ENCODE results near the gene CD74.

The CD74 gene

DNA sequence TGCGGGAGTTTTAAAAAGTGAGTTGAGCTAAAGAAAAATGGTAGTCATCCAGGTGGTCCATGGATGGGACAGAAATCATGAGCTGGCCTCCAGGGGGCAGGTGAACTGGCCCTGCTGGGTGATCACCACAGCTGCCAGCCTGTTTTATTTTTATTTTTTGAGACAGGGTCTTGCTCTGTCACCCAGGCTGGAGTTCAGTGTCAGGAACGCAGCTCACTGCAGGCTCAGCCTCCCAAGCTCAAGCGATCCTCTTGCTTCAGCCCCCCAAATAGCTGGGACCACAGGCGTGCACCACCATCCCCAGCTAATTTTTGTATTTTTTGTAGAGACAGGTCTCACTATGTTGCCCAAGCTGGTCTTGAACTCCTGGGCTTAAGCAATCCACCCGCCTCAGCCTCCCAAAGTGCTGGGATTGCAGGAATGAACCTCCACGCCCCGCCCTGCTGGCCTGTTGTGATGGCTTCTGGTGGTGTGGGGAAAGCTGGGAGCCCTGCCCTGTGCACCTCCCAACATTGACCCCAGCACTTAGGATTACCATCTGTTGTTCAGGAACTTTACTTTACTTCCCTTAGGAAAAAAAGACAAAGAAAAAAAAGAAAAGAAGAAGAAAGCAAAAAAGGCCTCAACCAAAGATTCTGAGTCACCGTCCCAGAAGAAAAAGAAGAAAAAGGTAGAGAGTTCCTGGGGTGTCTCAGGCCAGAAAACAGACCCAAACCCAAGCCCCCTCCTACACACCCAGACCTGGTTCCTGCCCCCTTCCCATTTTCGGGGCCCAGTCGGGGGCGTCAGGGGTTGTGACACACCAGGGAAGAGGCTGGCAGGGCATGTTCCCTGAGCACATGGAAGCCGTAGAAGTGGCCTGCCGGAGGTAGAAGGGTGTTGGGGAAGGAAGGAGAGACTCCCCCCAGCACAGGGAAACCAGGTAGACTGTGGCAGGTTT, 14.7 kb downstream of the CD74 start:
- DNase-seq (ENCODE audit: low read depth, low spot score): no peak

DNA sequence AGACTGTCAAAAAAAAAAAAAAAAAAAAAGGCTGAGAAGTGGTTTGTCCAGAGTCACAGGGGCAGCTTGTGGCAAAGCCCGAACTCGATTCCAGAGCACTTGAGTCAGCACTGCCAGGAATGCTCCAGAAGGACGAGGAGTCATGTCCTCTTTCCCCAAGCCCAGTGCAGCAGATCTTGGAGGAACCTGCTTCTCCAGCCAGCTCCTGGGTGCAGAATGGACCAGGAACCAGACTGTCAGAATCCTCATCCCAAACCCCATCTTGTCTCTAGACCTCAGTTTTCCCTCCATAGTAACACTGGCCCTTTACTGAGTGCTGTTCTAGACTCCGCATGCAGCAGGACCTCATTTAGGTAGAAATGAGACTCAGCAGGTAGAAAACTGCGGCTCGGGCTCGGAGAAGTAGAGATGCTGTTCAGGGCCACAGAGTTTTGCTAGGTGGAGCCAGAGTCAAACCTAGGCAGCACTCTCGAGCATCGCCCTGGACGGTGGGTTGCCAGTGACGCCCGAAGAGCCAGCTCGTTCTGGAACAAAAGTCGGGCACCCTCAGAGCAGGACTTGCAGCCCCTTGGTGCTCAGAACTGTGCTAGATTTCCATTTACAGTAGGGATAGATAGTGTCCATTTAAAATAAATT, 15.4 kb downstream of the CD74 start:
- DNase-seq (ENCODE audit: low read depth, low spot score): no peak

- DNase-seq (ENCODE audit: low read depth, low spot score): no peak
Measured at GRCh38 chr5:150396267-150396666, 16.4 kb downstream of the CD74 start.

DNA sequence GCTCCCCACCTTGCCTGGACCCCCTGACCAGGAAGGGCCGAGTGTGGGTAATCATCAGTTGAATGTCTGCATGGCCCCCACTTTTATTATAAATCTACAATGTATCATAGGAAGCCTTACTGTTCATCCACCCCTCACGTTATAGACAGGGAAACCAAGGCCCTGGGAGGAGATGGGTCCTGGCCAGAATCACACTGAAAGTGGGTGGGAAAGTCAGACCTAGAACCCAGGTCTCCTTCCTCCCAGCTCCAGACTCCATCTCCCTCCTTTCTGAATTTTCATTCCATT, 17.1 kb downstream of the CD74 start:
- DNase-seq (ENCODE audit: low read depth, low spot score): no peak

GRCh38 chr5:150394912-150395687, 17.6 kb downstream of the CD74 start:
- DNase-seq (ENCODE audit: low read depth, low spot score): no peak

DNA sequence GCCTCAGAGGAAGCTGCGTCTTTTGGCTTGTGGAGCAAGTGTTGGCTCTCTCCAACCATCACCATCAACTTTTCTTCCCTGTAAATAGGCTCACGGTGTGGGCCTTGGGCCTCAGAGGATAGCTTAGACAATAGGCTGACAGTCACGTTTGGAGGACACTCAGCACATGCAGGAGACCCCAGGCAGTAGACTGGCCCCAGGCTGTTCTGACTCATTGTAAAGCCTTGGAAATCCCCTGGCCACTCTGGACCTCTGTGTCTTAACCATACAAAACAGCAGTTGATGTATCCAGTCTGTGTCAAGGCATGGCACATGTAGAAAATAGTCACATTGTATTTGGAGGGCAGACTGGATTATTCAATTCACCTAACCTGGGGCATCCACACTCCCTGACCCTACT, 18.6 kb downstream of the CD74 start:
- DNase-seq (ENCODE audit: low read depth, low spot score): no peak

DNA sequence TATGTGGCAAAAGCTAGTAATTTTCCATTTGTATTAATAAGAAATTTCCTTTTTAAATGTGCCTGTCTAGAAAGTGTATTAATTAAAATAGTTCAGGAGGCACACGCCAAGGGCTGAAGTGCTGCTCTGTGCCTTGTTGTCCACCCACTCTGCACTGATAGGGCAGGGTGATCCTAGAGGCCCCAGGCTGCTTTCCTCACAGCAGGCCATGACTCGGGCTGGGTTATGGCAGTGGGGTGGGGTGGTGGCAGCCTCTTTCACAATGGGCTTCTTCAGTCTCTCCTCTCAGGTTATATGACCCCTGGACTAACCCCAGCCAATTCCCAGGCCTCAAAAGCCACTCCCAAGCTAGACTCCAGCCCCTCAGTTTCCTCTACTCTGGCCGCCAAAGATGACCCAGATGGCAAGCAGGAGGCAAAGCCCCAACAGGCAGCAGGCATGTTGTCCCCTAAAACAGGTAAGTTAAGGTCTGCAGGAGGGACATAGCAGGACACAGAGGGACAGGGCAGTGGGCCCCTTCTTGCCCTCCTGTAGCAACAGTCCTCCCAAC, 19.5 kb downstream of the CD74 start:
- DNase-seq (ENCODE audit: low read depth, low spot score): no peak

GRCh38 chr5:150392680-150393079, 20.0 kb downstream of the CD74 start:
- no peak for DNase-seq (ENCODE audit: low read depth, low spot score)

GRCh38 chr5:150391986-150392385, 20.7 kb downstream of the CD74 start:
- no peak for DNase-seq (ENCODE audit: low read depth, low spot score)

GRCh38 chr5:150391064-150391834, 21.5 kb downstream of the CD74 start:
- DNase-seq (ENCODE audit: low read depth, low spot score): no peak

DNA sequence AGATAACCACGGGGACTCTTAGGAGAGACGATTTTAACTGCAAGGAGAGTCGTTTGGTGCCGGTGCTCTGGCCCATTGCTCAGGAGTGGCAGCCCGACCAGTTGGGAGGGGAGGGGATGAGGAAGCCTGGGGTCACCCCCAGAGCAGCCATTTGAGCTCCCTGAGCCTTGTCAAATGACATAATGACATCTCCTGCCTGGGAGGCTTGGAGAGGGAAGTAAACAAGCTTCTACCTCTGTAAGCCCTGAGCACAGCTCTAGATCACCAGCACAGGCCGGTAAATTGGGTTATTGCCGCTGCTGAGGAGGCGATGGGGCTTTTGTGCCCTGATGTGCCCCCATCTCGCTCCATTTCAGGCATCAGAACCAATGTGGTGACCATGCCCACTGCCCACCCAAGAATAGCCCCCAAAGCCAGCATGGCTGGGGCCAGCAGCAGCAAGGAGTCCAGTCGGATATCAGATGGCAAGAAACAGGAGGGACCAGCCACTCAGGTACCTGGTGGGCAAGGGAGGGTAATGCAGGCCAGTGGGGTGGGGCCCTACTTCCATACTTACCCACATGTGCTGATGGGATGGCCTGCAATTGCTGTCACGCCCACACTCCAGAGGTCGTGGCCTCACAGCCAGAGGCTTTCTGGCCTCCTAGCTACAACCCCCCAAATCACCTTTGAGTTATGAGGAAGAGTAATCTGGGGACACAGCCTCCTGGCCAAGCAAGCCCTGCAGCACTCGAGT, 23.0 kb downstream of the CD74 start:
- DNase-seq (ENCODE audit: low read depth, low spot score): no peak

DNA sequence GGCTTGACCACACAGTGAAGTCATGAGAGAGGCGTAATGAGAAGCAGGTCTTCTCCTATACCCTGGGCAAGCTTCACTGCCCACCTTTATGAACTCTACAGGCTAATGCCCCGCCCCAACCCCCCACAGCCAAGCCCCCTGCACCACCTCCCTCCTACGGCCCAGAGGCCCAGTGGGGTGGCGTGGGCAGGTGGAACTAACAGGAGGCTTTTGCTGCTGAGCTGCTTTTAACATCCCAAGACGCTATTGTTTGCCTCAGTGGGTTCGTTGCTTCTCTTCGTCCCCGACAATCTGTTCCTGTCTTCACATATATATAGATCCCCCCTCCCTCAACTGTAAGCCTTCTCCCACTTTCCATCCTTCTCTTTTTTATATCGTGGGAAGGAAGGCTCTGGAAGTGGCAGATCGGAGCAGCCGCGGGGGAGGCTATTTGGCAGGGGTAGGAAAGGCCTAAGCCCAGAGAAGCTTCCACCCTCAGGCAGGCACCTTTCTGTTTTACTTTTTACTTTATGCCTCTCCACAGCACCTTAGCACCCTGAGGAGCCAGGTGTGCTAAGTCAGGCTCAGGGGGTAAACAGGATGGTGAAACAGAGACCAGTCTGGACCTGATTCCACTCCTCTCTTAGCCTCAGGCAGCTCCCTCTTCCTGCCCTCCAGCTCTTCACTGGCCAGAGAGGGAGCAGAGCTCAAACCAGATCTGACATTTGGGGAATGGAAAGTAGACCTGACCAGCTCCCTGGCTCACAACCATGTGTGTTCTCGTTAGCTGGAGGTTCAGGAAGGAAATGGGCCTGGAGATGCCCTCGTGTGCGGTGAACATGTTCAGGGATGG, 26.5 kb downstream of the CD74 start:
- DNase-seq (ENCODE audit: low read depth, low spot score): no peak

DNA sequence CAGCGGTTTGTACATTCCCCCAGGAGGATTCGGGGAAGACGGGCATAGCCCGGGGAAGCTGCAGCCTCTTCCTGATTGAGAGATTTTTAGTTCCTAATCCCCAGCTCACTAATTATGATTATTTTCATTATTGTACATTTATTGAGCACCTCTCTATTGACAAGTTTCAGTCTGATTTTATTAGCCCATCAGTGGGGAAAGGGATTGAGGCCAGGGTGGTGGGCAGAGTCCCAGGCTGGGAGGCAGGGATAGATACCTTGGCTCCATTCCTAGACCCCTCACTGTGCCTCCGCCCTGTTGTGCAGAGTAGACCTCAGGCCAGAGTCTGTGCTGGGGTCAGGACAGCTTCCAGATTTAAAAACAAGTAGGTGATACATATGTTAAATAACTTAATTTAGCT, 28.0 kb downstream of the CD74 start:
- no peak for DNase-seq (ENCODE audit: low read depth, low spot score)

- DNase-seq (ENCODE audit: low read depth, low spot score): no peak
Measured at GRCh38 chr5:150377964-150378694, 34.6 kb downstream of the CD74 start.

GRCh38 chr5:150376799-150377771, 35.6 kb downstream of the CD74 start:
- no peak for DNase-seq (ENCODE audit: low read depth, low spot score)

GRCh38 chr5:150374651-150375050, 38.1 kb downstream of the CD74 start:
- no peak for DNase-seq (ENCODE audit: low read depth, low spot score)

GRCh38 chr5:150372639-150373038, 40.1 kb downstream of the CD74 start:
- DNase-seq (ENCODE audit: low read depth, low spot score): no peak

- no peak for DNase-seq (ENCODE audit: low read depth, low spot score)
Measured at GRCh38 chr5:150368526-150368925, 44.2 kb downstream of the CD74 start.
